PC-9 (cell line): ENCODE data around the gene STUB1. TPM values are rescaled to one million over a fixed set of nuclear protein-coding genes. Genes with fewer than 3 reads are reported as not detected.

Experiments
- BruUV-seq: library from RNA; stranded (reverse); fragments of 400-500 nt; replicated peaks from 2 replicates; lab custom pipeline; 2021; lab: Mats Ljungman, UMichigan
- CTCF ChIA-PET: fragments of 300-600 bp; sonication (Branson Sonifier 250); formaldehyde crosslinking; loops from one replicate; lab custom pipeline; 2022; ENCODE audit warnings: antibody characterized with exemption; lab: Charles Lee
- POLR2A ChIA-PET: fragments of 300-600 bp; sonication (Branson Sonifier 250); formaldehyde crosslinking; loops from one replicate; lab custom pipeline; 2022; ENCODE audit warnings: antibody characterized with exemption; ENCODE audit not compliant: unreplicated experiment; lab: Charles Lee
- DNase-seq, 2 experiments: peaks; one replicate each; pipeline versions ENCODE4 v3.0.0 to v3.0.0-alpha.2; 2015 to 2022; ENCODE audit warnings: mixed read lengths in 1 of 2
- H2AFZ ChIP-seq: fragments of 200-600 bp; sonication (generic); 2 replicates; pipeline ENCODE4 v1.8.1; 2017; ENCODE audit warnings: antibody characterized with exemption
- H3F3A ChIP-seq: fragments of 200-600 bp; sonication (generic); 2 replicates; pipeline ENCODE4 v1.8.1; 2017; ENCODE audit warnings: antibody characterized with exemption, mild to moderate bottlenecking, low read depth; ENCODE audit not compliant: insufficient read depth
- H3K27ac ChIP-seq: fragments of 200-600 bp; sonication (generic); 2 replicates; pipeline ENCODE4 v1.6.1; 2016; ENCODE audit warnings: mixed run types
- H3K27me3 ChIP-seq: fragments of 200-600 bp; sonication (generic); 2 replicates; pipeline ENCODE4 v1.6.1; 2016; ENCODE audit warnings: low read depth, mixed run types; ENCODE audit not compliant: insufficient read depth
- H3K36me3 ChIP-seq: fragments of 200-600 bp; sonication (generic); 2 replicates; pipeline ENCODE4 v1.6.1; 2016; ENCODE audit warnings: low read depth, mixed run types
- H3K4me1 ChIP-seq: fragments of 200-600 bp; sonication (generic); replicated peaks from 2 replicates; pipeline ENCODE4 v1.6.1; 2016; ENCODE audit warnings: mixed run types; ENCODE audit not compliant: insufficient read depth
- H3K4me2 ChIP-seq: fragments of 200-600 bp; sonication (generic); 2 replicates; pipeline ENCODE4 v1.6.1; 2017; ENCODE audit warnings: mixed run types
- H3K4me3 ChIP-seq: fragments of 200-600 bp; sonication (generic); 2 replicates; pipeline ENCODE4 v1.6.1; 2016; ENCODE audit warnings: mixed run types
- H3K79me2 ChIP-seq: fragments of 200-600 bp; sonication (generic); 2 replicates; pipeline ENCODE4 v1.6.1; 2017; ENCODE audit warnings: low read depth, mixed run types
- H3K9me2 ChIP-seq: fragments of 200-600 bp; sonication (generic); 2 replicates; pipeline ENCODE4 v1.8.1; 2017; ENCODE audit warnings: mild to moderate bottlenecking; ENCODE audit not compliant: insufficient read depth
- H3K9me3 ChIP-seq: fragments of 200-600 bp; sonication (generic); 2 replicates; pipeline ENCODE4 v1.8.1; 2016; ENCODE audit warnings: low read depth; ENCODE audit not compliant: insufficient read depth
- H4K20me1 ChIP-seq: fragments of 200-600 bp; sonication (generic); 2 replicates; pipeline ENCODE4 v1.8.1; 2017; ENCODE audit not compliant: insufficient read depth
- CTCF ChIP-seq: fragments of 200-600 bp; sonication (generic); conservative IDR thresholded peaks from 2 replicates; pipeline ENCODE4 v1.6.1; 2017; ENCODE audit warnings: mixed run types, antibody characterized with exemption, mild to moderate bottlenecking, moderate library complexity
- EZH2 ChIP-seq: fragments of 200-600 bp; sonication (generic); IDR thresholded peaks from 2 replicates; pipeline ENCODE4 v1.8.0; 2017; ENCODE audit warnings: antibody characterized with exemption, low read depth
- intact Hi-C: fragments of 100-400 bp; cut with micrococcal nuclease; formaldehyde crosslinking; loops from one replicate; pipeline ENCODE4 v1.10.0; 2022; ENCODE audit not compliant: unreplicated experiment
- total RNA-seq: library from RNA; stranded (reverse); gene quantifications from 2 replicates; pipeline ENCODE4 v1.2.3, GENCODE V29; 2021

The STUB1 gene
- total RNA-seq, 1 experiment from 2014 or later: 174 TPM

- H3K36me3 ChIP-seq: no peaks in the 10 kb centered on the region
- no peak for DNase-seq
- no peak overlapping the region for H3K4me2 ChIP-seq
- H3K79me2 ChIP-seq: peaks cover 19% of the 10 kb centered on the region
- H3K9me2 ChIP-seq: no peaks in the 10 kb centered on the region
- POLR2A ChIA-PET: no interaction called here
- TF ChIP-seq CTCF: no peak
- no peak for TF ChIP-seq EZH2
- H2AFZ ChIP-seq: no peak overlapping the region
- H3F3A ChIP-seq: peaks cover 22% of the 10 kb centered on the region; the same call in 1 of the 2 replicates
- no peaks in the 10 kb centered on the region for H3K9me3 ChIP-seq
- H3K27me3 ChIP-seq: no peaks in the 10 kb centered on the region
- H3K4me3 ChIP-seq: no peak overlapping the region
- H3K27ac ChIP-seq: no peak overlapping the region
- no TSS peak for BruUV-seq
- CTCF ChIA-PET: interaction anchor here (0.7 kb wide), 1 partner anchor 38 kb away, joined by 3 read pairs; no protein-coding TSS in a partner anchor
- intact Hi-C loops: no loop called here
- 0 out of 2 replicates have a peak, but pooled peaks cover 12% of the 10 kb centered on the region for H4K20me1 ChIP-seq
- peaks cover 24% of the 10 kb centered on the region for H3K4me1 ChIP-seq
These were observed 48.3 kb upstream of the STUB1 start for GRCh38 chr16:631808-632358.

GRCh38 chr16:632486-633335 is 47.5 kb upstream of the STUB1 start:
- no peak for DNase-seq
- Histone ChIP-seq H3K27ac (no peak overlapping the region), H3K9me3 (no peaks in the 10 kb centered on the region), H3F3A (peaks cover 14% of the 10 kb centered on the region; the same call in 1 of the 2 replicates), H3K79me2 (peaks cover 19% of the 10 kb centered on the region), H2AFZ (no peak overlapping the region), H3K4me2 (no peak overlapping the region), H4K20me1 (0 out of 2 replicates have a peak, but pooled peaks cover 6% of the 10 kb centered on the region), H3K4me3 (no peak overlapping the region), H3K9me2 (no peaks in the 10 kb centered on the region), H3K36me3 (no peaks in the 10 kb centered on the region), H3K4me1 (peaks cover 18% of the 10 kb centered on the region), H3K27me3 (no peaks in the 10 kb centered on the region)
- intact Hi-C loops: no loop called here
- no peak for TF ChIP-seq CTCF
- no peak for TF ChIP-seq EZH2
- ChIA-PET CTCF (no interaction called here), POLR2A (no interaction called here)
- BruUV-seq: no TSS peak

GRCh38 chr16:633336-634050 is 46.7 kb upstream of the STUB1 start:
- no peak overlapping the region for H3K4me2 ChIP-seq
- H3K27me3 ChIP-seq: no peaks in the 10 kb centered on the region
- H3K9me3 ChIP-seq: no peaks in the 10 kb centered on the region
- no peak overlapping the region for H3K4me3 ChIP-seq
- H3K36me3 ChIP-seq: no peaks in the 10 kb centered on the region
- intact Hi-C loops: no loop called here
- no peak for DNase-seq
- H3K9me2 ChIP-seq: no peaks in the 10 kb centered on the region
- ChIA-PET CTCF (no interaction called here), POLR2A (no interaction called here)
- H3K79me2 ChIP-seq: peaks cover 19% of the 10 kb centered on the region
- 0 out of 2 replicates have a peak, but pooled peaks cover 6% of the 10 kb centered on the region for H4K20me1 ChIP-seq
- H2AFZ ChIP-seq: no peak overlapping the region
- H3K27ac ChIP-seq: no peak overlapping the region
- TF ChIP-seq CTCF (no peak), EZH2 (no peak)
- H3F3A ChIP-seq: peaks cover 6% of the 10 kb centered on the region; the same call in 1 of the 2 replicates
- peaks cover 17% of the 10 kb centered on the region; the same call in 1 of the 2 replicates for H3K4me1 ChIP-seq
- no TSS peak for BruUV-seq
